Hematopoietic multipotent progenitor cell treated with erythropoietin and hydrocortisone succinate and interleukin-3 and kit ligand, for 6 days (in vitro differentiated cells): ENCODE results near the gene EFNB1.

Experiments
- DNase-seq: peaks from one replicate; pipeline ENCODE4 v3.0.0-alpha.2; 2015

Gene EFNB1

DNA sequence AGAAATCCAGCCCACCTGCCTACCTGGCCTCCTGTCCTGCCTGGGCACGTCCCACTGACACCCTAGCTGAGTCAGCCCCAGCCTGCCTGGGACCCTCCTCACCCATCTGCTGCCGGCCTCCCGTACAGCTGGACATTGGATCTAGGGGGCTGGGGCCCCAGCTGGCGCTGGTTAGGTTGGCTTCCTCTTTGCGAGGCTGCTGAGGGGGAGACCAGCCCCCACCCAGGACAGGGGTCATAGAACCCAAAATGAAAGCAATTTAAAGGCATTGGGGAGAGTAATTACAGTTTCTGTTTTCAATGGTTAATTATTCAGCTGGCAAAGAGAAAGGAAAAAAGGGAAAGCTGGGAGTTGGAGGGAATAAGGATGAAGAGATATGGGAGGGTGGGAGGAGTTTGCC lies 15.8 kb downstream of the EFNB1 start:
- DNase-seq: no peak

DNA sequence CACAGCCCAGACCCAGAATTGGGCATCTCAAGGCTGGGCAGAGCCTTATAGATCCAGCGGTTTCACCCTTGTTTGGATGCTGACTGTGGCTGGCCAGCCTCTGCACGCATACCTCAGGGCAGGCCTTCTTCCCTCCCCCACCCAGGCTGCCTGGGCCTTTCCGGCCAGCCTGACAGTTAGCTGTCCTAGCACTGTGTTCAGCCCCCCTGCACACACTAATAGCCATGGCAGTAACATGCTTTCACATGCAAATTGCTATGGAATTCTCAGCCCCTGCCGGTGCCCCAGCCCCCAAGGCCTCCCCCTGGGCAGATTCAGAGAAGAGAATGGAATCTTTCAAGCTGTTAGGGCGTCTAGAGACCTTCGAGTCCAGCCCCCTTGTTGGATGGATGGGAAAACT lies 17.7 kb downstream of the EFNB1 start:
- no peak for DNase-seq

GRCh38 chrX:68847172-68847571 lies 18.4 kb downstream of the EFNB1 start:
- DNase-seq: no peak

- no peak for DNase-seq
Observed at GRCh38 chrX:68848189-68848940, 19.5 kb downstream of the EFNB1 start.

DNA sequence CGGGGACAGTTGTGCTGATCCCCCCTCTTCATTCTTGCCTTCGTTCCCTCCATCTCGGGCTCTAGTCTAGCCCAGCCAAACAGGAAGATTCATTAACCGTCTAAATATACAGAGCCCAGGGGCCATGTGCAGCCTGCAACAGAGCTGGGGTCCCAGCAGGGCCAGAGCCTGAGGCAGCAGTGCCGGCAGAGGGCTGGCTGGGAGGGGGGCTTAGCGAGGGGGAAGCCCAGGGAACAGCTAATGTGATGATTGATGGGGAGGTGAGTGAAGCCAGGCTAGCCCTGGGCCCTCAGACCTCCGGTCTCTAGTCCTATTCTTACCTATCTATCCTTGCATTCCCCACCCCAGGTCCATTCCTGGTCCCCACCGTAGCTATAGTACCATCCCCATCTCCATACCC lies 22.3 kb downstream of the EFNB1 start:
- DNase-seq: no peak

GRCh38 chrX:68852046-68852445 lies 23.2 kb downstream of the EFNB1 start:
- DNase-seq: no peak

DNA sequence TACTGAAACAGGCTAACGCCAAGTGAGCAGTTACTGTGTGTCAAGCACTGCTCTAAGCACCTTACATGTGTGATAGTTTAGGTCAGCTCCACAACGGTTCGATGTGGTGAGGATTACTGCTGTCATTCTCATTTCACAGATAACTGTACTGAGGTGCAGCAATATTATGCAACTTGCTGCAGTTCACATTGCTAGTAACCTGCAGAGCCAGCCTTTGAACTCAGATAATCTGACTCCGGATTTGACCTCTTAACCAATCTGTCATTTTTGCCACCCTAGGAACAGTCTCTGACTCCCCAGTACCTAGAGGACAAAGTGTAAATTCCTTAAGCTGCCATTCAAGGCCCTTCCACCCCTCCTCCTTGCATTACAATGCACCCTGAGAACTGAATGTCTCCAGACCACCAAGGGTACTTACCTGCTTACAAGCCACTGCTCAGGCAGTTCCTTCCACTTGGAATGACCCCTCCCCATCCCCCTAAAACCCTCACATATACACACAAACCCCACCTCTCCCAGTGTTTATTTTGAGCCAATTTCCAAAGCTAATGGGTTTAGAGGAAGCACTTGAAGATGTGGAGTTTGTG lies 24.9 kb downstream of the EFNB1 start:
- no peak for DNase-seq

DNA sequence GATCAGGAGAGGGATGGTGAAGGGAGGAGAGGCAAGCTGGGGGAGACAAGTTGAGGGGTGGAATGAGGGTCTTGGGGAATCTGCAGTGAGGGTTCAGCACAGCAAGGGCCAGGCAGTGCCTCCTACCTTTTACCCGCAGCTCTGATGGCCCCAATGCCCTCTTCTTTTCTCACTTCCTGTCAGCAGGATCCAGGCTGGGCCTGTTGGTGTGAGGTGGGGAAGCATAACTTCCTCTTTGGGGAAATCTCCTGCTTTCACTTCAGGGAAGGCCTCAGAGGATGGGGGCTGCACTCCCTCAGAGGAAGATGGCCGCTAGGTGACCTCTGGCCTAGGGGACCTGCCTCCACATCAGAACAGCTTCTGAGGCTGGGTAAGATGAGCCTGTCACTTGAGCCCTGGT lies 36.5 kb downstream of the EFNB1 start:
- DNase-seq: no peak

DNA sequence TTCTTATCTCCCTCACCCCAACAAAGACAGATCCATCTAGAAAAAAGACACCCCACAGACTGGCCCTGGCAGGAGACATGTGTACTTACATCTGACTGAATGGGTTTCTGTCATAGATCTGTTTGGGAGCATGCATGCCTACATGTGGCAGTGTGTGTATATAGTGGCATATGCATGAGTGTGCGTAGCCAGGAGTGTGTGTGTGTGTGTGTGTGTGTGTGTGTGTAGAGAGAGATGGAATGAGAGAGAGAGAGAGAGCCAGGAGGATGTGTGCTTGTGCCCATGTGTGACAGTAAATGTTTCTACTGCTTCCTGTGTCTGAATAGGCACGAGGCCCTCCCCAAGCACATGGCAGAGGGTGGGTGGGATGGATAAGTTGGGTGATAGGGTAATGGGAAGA lies 37.1 kb downstream of the EFNB1 start:
- DNase-seq: no peak

- DNase-seq: no peak
Observed at GRCh38 chrX:68867458-68868112, 38.8 kb downstream of the EFNB1 start.

DNA sequence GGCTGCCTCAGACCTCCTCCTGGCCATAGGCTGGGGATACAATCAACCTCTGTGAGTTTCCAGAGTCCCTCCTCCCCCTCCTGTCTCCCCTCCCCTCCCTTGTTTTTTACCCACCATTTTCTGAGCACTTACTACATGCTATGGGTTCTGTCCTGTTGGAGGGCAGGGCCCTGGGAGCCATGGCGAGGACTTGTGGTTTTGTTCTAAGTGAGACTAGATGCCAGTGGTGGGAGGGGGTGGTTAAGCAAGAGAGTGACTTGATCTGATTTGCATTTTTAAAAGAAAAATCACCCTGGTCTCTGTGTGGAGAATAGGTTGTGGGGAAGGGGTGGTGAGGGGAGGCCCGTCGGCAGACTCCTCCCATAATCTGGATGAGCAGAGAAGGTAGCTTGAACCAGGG lies 39.5 kb downstream of the EFNB1 start:
- DNase-seq: no peak

- no peak for DNase-seq
Observed at GRCh38 chrX:68868902-68869800, 40.3 kb downstream of the EFNB1 start.

GRCh38 chrX:68870357-68870756 lies 41.5 kb downstream of the EFNB1 start:
- DNase-seq: no peak

- DNase-seq: no peak
Observed at GRCh38 chrX:68872171-68872570, 43.4 kb downstream of the EFNB1 start.

DNA sequence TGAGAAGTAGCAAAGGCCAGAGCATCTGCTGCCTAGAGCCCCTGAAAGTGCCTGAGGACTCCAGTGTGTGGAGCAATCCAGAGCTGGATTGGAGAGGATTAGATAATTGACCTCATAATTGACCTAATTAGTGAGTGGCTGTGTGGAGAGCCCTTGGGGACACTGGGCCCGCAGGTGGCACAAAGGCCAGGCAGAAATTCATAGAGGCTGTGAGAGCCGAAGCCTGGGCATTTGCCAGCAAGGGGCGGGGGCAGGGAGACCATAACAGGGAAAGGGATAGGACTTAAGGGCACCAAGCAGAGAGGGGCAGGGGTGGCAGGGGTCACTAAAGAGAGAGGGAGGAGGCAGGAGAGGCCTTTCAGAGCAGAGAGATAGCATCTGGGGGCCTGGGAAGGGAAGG lies 45.3 kb downstream of the EFNB1 start:
- no peak for DNase-seq

DNA sequence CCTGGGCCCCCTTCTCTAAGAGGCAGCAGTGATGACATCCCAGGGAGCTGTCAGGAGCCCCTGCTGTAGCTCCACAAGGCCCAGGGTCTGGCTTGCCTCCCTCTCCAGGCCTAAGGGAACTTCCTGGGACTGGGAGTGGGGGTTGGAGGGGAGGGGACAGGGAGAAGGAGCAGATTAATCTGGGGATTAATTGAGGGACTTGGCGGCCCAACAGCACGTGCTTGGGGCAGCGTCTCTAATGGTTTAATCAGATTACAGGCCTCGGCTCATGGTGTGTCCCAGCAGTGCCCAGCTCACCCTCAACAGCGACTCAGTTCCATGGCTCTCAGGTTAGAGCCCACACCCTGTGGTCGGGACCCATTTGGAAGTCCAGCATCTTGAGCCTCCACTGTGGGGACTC lies 47.9 kb downstream of the EFNB1 start:
- DNase-seq: no peak

GRCh38 chrX:68877606-68878005 lies 48.8 kb downstream of the EFNB1 start:
- DNase-seq: no peak

- DNase-seq: no peak
Observed at GRCh38 chrX:68878977-68879645, 50.3 kb downstream of the EFNB1 start.

DNA sequence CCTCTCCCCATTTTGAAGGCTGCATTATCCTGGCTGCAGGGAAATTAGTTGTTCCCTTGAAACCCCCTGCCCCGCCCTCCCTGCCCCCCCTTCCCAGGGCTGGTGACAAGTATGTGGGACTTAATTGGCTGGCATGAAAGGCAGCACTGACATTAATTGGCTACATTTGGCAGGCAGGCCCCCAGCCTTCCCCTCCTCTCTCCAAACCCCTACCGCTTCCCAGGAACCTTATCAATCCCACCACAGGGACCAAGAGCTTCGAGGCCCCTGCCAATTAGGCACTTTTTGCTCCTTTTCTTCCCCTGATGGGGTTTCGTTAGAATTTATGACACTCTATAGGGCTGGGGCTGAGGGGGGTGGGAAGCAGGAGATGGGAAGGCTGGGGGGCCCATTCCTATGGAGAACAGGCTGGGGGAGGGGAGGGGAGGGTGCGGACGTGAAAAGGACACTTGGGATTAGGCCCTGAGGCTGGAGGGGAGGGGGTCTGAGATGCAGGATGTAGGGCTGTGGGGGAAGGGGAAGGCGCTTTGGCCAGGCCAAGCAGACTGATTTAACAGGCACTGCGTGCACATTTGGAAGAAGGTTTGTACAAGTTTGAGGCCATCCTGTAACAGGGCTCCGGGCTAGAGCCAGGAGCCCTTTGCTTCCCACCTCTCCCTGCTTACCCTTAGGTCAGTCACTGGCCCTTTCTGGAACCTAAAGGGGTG lies 52.2 kb downstream of the EFNB1 start:
- DNase-seq: no peak

GRCh38 chrX:68881911-68882310 lies 53.1 kb downstream of the EFNB1 start:
- no peak for DNase-seq

DNA sequence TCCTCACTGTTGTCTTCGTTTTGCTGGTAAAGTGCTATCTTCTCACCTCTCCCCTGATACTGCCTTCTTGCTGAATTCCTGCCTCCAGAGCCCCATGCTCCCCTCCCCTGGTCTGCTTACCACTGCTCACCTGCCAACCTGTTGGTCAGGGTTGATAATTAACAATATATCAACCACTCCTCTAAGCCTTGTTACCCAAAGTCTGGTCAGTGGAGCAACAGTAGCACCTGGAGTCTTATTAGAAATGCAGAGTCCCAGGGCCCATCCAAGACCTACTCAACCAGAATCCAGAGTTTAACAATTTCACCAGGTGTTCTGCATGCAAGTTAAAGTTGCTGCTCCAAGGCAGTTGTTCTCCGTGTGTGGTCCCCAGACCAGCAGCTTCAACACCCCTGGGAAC lies 55.0 kb downstream of the EFNB1 start:
- no peak for DNase-seq

- peak; percentile 35 for DNase-seq
Observed at GRCh38 chrX:68889249-68889648, 60.4 kb downstream of the EFNB1 start.
